HUES6 (cell line): ENCODE measurements around the gene RESP18.
"Not testable (repeated sequence)": the region's sequence is repeated elsewhere in the genome, so short reads cannot be mapped to it uniquely, and the experiment has no call there.

Source experiments
- H3K27ac ChIP-seq: 2 replicates; pipeline ENCODE4 v1.7.0; 2013; ENCODE audit warnings: low read depth, mild to moderate bottlenecking, low read length, inconsistent platforms
- H3K27me3 ChIP-seq: 2 replicates; pipeline ENCODE4 v1.6.1; 2013; ENCODE audit warnings: low read length; ENCODE audit not compliant: control insufficient read depth, insufficient read depth
- H3K36me3 ChIP-seq: 2 replicates; pipeline ENCODE4 v1.6.1; 2013; ENCODE audit warnings: low read length; ENCODE audit not compliant: control insufficient read depth, insufficient read depth
- H3K4me1 ChIP-seq: 2 replicates; pipeline ENCODE4 v1.6.1; 2013; ENCODE audit warnings: low read length; ENCODE audit not compliant: control insufficient read depth, insufficient read depth
- H3K4me3 ChIP-seq: 2 replicates; pipeline ENCODE4 v1.5.1; 2013; ENCODE audit warnings: low read depth, low read length
- H3K9ac ChIP-seq: one replicate; pipeline ENCODE4 v1.6.1; 2013; ENCODE audit warnings: mild to moderate bottlenecking, low read length
- H3K9me3 ChIP-seq: 2 replicates; pipeline ENCODE4 v1.6.1; 2013; ENCODE audit warnings: low read depth, low read length; ENCODE audit not compliant: control insufficient read depth, insufficient read depth

The RESP18 gene

DNA sequence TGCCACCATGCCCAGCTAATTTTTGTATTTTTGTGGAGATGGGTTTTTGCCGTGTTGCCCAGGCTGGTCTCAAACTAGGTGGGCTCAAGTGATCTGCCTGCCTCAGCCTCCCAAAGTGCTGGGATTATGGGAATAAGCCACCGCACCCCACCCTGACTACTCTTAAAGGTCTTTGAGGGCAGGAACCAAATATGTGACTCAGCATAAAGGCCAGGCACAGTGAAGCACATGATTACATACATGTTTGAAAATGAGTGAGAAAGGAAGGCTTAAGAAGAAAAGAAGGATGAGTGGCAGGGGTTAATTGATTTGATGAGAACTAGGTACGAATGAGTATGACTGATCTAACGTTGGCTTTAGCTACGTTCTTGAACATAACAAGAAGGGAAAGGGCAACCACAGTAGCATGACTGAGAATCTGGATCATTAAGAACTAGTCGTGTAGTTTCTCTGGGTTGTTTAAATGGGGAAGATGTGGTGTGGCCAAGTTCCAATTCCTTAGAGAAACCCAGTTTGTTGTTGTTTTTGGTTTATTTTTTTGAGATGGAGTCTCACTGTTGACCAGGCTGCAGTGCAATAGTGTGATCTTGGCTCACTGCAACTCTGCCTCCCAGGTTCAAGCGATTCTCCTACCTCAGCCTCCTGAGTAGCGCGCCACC, 6.8 kb downstream of the RESP18 start:
- H3K9ac ChIP-seq = no peak overlapping the region
- H3K4me1 ChIP-seq = no peaks in the 10 kb centered on the region
- H3K4me3 ChIP-seq = no peak overlapping the region
- no peaks in the 10 kb centered on the region for H3K9me3 ChIP-seq
- no peak overlapping the region for H3K27ac ChIP-seq
- peaks cover 72% of the 10 kb centered on the region for H3K27me3 ChIP-seq
- H3K36me3 ChIP-seq = no peaks in the 10 kb centered on the region

DNA sequence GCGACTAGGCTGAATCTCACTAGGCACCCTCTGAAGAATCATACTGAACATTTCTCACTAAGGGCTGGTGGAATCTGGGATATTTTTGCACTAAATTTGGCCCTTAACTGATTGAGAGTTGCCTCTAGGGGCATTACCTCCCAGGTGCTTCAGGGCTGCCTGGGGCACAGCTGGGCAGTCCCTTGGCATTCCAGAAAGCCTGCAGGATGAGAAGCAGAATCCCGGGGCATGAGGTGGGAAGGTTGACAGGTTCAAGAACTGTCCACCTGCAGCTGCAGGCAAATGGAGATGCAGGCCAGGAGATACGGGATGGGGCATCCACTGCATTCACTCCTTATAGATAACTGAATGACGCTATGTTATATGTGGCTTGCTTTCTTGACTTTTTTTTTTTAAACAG, 7.4 kb downstream of the RESP18 start:
- H3K9ac ChIP-seq = no peak overlapping the region
- H3K4me1 ChIP-seq = no peaks in the 10 kb centered on the region
- H3K36me3 ChIP-seq = no peaks in the 10 kb centered on the region
- no peak overlapping the region for H3K4me3 ChIP-seq
- peaks cover 66% of the 10 kb centered on the region for H3K27me3 ChIP-seq
- no peaks in the 10 kb centered on the region for H3K9me3 ChIP-seq
- H3K27ac ChIP-seq = no peak overlapping the region

DNA sequence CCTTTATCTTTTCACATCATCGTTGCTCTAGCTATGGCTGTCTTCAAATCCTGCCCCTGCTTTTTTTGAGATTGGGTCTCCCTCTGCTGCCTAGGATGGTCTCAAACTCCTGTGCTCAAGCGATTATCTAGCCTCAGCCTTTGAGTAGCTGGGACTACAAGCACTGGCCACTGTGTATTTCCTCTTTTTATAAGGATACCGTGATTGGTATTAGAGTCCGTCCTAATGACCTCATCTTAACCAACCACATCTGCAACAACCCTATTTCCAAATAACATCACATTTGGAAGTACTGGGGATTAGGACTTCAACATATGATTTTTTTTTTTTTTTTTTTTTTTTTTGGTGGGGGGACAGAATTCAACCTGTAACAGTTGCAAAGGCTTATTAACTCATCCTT, 9.1 kb downstream of the RESP18 start:
- H3K36me3 ChIP-seq = no peaks in the 10 kb centered on the region
- peaks cover 49% of the 10 kb centered on the region for H3K27me3 ChIP-seq
- H3K9me3 ChIP-seq = no peaks in the 10 kb centered on the region
- H3K4me1 ChIP-seq = no peaks in the 10 kb centered on the region
- H3K27ac ChIP-seq = no peak overlapping the region
- H3K9ac ChIP-seq = no peak overlapping the region
- H3K4me3 ChIP-seq = no peak overlapping the region

DNA sequence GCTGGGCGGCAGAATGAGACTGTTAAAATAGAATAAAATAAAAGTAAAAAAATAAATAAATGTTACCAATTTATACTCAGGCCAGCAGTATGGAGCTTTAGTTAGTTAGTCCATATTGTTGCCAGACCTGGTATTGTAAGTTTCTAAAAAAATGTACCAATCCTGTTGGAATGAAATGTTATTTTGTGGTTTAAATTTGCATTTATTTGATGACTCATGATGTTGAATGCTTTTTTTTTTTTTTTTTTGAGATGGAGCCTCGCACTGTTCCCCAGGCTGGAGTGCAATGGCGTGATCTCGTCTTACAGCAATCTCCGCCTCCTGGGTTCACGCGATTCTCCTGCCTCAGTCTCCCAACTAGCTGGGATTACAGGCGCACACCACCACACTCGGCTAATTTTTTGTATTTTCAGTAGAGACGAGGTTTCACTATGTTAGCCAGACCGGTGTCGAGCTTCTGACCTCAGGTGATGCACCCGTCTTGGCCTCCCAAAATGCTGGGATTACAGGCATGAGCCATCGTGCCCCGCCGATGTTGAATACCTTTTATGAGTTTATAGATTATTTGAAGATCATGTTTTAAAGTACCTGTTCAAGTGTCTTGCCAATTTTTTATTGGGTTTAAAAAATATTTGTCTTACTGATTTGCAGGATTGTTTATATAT, 17.6 kb downstream of the RESP18 start:
- Histone ChIP-seq H3K36me3 (no peaks in the 10 kb centered on the region), H3K27ac (no peak overlapping the region), H3K27me3 (peaks cover 6% of the 10 kb centered on the region), H3K9ac (no peak overlapping the region), H3K4me3 (no peak overlapping the region), H3K9me3 (no peaks in the 10 kb centered on the region), H3K4me1 (peaks cover 10% of the 10 kb centered on the region; the same call in 1 of the 2 replicates)

DNA sequence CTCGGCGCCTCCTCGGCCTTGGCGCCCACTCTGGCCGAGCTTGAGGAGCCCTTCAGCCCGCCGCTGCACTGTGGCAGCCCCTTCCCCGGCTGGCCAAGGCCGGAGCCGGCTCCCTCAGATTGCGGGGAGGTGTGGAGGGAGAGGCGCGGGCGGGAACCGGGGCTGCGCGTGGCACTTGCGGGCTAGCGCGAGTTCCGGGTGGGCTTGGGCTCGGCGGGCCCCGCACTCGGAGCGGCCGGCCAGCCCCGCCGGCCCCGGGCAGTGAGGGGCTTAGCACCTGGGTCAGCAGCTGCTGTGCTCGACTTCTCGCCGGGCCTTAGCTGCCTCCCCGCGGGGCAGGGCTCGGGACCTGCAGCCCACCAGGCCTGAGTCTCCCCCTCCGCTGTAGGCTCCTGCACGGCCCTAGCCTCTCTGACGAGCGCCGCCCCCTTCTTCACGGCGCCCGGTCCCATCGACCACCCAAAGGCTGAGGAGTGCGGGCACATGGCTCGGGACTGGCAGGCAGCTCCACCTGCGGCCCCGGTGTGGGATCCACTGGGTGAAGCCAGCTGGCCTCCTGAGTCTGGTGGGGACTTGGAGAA, 19.8 kb downstream of the RESP18 start:
- H3K9me3 ChIP-seq, H3K4me3 ChIP-seq, H3K9ac ChIP-seq, H3K36me3 ChIP-seq, H3K27ac ChIP-seq: not testable (repeated sequence)
- Histone ChIP-seq H3K27me3 (peaks cover 24% of the 10 kb centered on the region), H3K4me1 (peaks cover 16% of the 10 kb centered on the region; the same call in 1 of the 2 replicates)

GRCh38 chr2:219309278-219309677, 23.3 kb downstream of the RESP18 start, which contains the start of gene PTPRN:
Gene PTPRN (minus strand): TSS chr2:219309401. CDS start chr2:219309332, 69 bp downstream.
- no peak within 1 kb of the TSS for H3K27ac ChIP-seq
- H3K36me3 ChIP-seq = no peaks in the 10 kb centered on the region
- peaks cover 54% of the 10 kb centered on the region for H3K27me3 ChIP-seq
- H3K9ac ChIP-seq = peak within 1 kb of the TSS; percentile 25
- H3K4me1 ChIP-seq = peaks cover 19% of the 10 kb centered on the region; the same call in 1 of the 2 replicates
- H3K4me3 ChIP-seq = peak within 1 kb of the TSS; percentile 75
- no peaks in the 10 kb centered on the region for H3K9me3 ChIP-seq

DNA sequence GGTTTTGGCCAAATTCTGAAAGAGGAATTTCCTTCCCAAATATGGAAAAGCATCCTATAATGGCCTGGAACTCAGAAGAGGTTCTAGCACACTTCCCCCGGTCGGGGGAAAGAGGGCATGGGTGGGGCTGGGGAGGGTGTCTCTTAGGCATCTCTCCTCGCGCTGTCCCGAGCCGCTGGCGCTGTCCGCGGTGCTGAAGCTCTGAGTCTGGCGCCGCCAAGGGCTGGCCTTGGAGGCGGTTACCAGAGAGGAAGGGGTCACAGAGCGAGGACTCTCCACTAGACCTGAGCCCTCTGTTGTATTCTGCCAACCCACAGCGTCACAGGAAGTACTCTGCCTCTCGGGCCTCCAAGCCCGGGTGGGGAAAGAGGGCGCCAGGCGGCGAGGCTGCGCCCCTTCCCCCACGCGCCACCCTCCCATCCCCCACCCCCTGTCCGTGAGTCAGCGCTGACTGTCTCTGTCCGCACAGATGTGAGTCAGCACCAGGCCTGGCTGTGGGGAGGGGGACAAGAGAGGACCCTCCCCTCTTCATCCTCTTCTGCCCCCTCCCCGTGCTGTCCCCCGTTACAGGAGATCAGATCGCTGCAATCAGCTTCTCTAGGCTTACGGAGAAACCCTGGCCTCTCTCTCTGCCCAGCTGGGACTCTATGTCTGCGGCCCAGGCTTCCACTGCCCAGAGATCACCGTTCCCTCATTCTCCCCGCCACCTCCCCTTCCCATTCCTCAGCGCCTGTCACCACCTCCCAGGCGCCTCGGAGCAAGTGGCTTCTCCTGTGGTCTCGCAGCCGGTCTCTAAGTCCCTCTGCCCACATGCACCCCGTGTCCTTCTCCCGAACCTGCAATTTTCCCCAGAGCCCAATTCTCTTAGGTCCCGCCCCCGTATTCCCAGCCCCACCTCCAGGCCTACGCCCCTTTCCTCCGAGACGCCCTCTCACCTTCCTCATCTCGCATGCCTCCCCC, 24.1 kb downstream of the RESP18 start:
- H3K9ac ChIP-seq = peak overlapping the region; percentile 25
- no peaks in the 10 kb centered on the region for H3K9me3 ChIP-seq
- no peak overlapping the region for H3K27ac ChIP-seq
- peak overlapping the region; percentile 75 for H3K4me3 ChIP-seq
- peaks cover 19% of the 10 kb centered on the region; the same call in 1 of the 2 replicates for H3K4me1 ChIP-seq
- peaks cover 58% of the 10 kb centered on the region for H3K27me3 ChIP-seq
- H3K36me3 ChIP-seq = no peaks in the 10 kb centered on the region

- Histone ChIP-seq H3K27me3 (peaks cover 81% of the 10 kb centered on the region), H3K36me3 (no peaks in the 10 kb centered on the region), H3K4me3 (no peak overlapping the region), H3K27ac (no peak overlapping the region), H3K9me3 (no peaks in the 10 kb centered on the region), H3K4me1 (peaks cover 14% of the 10 kb centered on the region; the same call in 1 of the 2 replicates), H3K9ac (no peak overlapping the region)
Measured at GRCh38 chr2:219306047-219306446, 26.5 kb downstream of the RESP18 start.

DNA sequence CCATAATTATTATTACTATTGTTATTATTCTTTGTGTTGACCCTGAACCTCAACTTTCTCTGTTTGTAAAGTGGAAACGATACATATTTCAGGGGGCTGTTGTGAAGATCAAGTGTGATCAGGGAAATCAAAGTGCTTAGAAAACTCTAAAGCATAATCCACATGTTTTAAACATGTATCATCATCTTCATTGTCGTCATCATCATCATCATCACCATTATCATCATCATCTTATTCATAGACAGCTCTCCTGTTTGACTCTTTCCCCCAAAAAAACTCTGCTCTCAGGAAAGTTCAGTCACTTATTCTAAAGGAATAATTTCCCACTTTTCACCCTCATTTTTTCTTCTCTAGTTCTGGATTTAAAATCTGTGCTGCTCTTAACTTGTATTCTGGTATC, 28.3 kb downstream of the RESP18 start:
- H3K36me3 ChIP-seq = no peaks in the 10 kb centered on the region
- no peak overlapping the region for H3K4me3 ChIP-seq
- no peak overlapping the region for H3K9ac ChIP-seq
- no peak overlapping the region for H3K27ac ChIP-seq
- 0 out of 2 replicates have a peak, but pooled peaks cover 6% of the 10 kb centered on the region for H3K4me1 ChIP-seq
- H3K27me3 ChIP-seq = peaks cover 87% of the 10 kb centered on the region
- no peaks in the 10 kb centered on the region for H3K9me3 ChIP-seq

DNA sequence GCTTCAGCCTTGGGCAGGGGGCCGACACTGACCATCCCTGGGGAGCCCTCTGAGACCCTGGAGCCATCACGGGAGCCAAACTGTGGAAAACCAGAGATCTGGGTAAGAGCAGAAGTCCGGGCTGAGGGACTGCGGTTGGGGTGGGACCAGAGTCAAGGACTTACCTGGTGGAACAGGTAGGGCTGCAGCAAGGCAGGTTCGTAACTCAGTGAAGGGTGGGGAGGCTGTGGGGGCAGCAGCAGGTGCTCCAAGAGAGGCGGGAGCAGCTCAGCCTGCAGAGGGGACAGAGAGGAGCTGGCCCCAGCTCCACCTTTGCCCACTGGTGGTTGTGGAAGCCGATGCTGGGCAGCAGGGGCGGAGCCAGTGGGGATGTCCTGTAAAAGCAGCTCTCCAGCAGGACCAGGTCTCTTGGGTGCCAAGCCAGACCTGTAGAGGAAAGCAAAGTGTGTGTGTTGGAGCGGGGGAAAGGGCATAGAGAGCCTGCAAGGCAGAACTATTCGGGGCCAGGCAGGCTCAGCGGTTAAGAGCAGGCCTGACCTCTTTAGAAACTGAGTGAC, 30.1 kb downstream of the RESP18 start:
- Histone ChIP-seq H3K27me3 (peaks cover 78% of the 10 kb centered on the region), H3K4me1 (peaks cover 4% of the 10 kb centered on the region; the same call in 1 of the 2 replicates), H3K4me3 (no peak overlapping the region), H3K27ac (no peak overlapping the region), H3K9me3 (no peaks in the 10 kb centered on the region), H3K9ac (no peak overlapping the region), H3K36me3 (no peaks in the 10 kb centered on the region)
